Mesenteric fat pad (tissue), 1 donor: ENCODE results near the gene DDX19B. TPM values are rescaled to one million over a fixed set of nuclear protein-coding genes. Genes with fewer than 3 reads are reported as not detected.
"Not testable (repeated sequence)": the region's sequence is repeated elsewhere in the genome, so short reads cannot be mapped to it uniquely, and the experiment has no call there.

Source experiments
- DNase-seq: peaks from one replicate; pipeline ENCODE4 v3.0.0-alpha.2; 2020; ENCODE audit warnings: low spot score
- total RNA-seq: library from RNA; stranded (reverse); fragmentation: NEBNext Ultra II Directional; extraction: Animal tissue kit (Norgen Biotek cat#: 25700); gene quantifications from one replicate; pipeline ENCODE4 v1.2.1, GENCODE V29; 2021
- donor health status: DM: yes; HTN: yes; CAD: no.

DDX19B gene
- total RNA-seq, 1 donor from 2014 or later = 26.5 TPM

- no peak for DNase-seq
Observed at GRCh38 chr16:70348991-70349390, 50.0 kb downstream of the DDX19B start.

GRCh38 chr16:70349783-70350182, 50.8 kb downstream of the DDX19B start:
- DNase-seq = no peak

- DNase-seq = no peak
Observed at GRCh38 chr16:70359552-70359951, 60.6 kb downstream of the DDX19B start.

- DNase-seq = no peak
Observed at GRCh38 chr16:70364399-70364798, 65.4 kb downstream of the DDX19B start.

- DNase-seq = not testable (repeated sequence)
Observed at GRCh38 chr16:70370145-70370544, 71.2 kb downstream of the DDX19B start.

- DNase-seq = no peak
Observed at GRCh38 chr16:70370924-70371323, 71.9 kb downstream of the DDX19B start.

- no peak for DNase-seq
Observed at GRCh38 chr16:70372921-70373728, 74.1 kb downstream of the DDX19B start.

- no peak for DNase-seq
Observed at GRCh38 chr16:70374213-70374612, 75.2 kb downstream of the DDX19B start.

- no peak for DNase-seq
Observed at GRCh38 chr16:70375636-70376611, 76.9 kb downstream of the DDX19B start.

- DNase-seq = no peak
Observed at GRCh38 chr16:70377782-70378181, 78.8 kb downstream of the DDX19B start.

GRCh38 chr16:70378869-70379493, 80.0 kb downstream of the DDX19B start:
- DNase-seq = no peak

- no peak for DNase-seq
Observed at GRCh38 chr16:70380248-70380918, 81.4 kb downstream of the DDX19B start.

- peak; percentile 98 for DNase-seq
Observed at GRCh38 chr16:70380919-70381603, 82.1 kb downstream of the DDX19B start.

GRCh38 chr16:70381604-70382342, 82.8 kb downstream of the DDX19B start:
- DNase-seq = no peak

GRCh38 chr16:70383421-70383960, 84.5 kb downstream of the DDX19B start:
- DNase-seq = no peak
